Measurements from ENCODE around the gene PATL2. TPM values are rescaled to one million over a fixed set of nuclear protein-coding genes. Genes with fewer than 3 reads are reported as not detected.

Gene PATL2
- total RNA-seq, 1 donor from 2014 or later: not detected

DNA sequence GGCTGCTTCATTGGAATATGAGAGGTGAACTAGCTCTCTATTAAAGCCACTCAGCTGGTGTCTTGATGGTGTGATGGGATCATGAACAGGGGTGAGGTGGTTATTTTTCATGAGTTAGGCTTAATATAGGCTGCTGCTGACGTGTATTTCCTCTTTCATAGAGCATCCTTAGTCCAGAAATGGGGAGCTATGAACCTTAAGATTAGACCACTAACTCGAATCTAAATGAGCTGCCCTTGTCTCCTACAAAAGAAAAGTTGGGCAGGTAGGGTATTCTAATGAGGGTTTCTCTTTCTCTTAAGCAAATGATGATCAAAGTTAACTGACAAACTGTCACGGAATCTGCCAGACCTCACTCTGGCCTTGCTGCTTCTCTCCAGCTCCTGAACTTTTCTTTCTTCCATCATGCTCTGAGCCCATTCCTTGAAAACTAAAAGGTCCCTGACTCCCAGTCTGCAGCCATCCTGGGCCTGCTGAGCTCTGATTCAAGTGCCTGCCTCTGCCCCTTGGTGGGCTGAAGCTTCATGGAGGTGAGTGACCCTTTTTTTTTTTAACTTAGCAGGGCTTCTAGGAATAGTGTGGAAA is 25.1 kb upstream of the PATL2 start, which contains the start of gene TRIM69:
Gene TRIM69 (plus strand): TSS at position 348 of the 585 bp plus-strand sequence. CDS start 177 bp downstream, at position 525.
- H3K4me3 ChIP-seq: no peak within 1 kb of the TSS
- no peak for TF ChIP-seq POLR2A (IDR thresholded peaks at IDR 0.05)
- no peak for TF ChIP-seq POLR2AphosphoS5 (IDR thresholded peaks at IDR 0.05; ENCODE audit: insufficient read depth in 1 of 2, low read depth in 1 of 2)
- TF ChIP-seq, protein P1, sequence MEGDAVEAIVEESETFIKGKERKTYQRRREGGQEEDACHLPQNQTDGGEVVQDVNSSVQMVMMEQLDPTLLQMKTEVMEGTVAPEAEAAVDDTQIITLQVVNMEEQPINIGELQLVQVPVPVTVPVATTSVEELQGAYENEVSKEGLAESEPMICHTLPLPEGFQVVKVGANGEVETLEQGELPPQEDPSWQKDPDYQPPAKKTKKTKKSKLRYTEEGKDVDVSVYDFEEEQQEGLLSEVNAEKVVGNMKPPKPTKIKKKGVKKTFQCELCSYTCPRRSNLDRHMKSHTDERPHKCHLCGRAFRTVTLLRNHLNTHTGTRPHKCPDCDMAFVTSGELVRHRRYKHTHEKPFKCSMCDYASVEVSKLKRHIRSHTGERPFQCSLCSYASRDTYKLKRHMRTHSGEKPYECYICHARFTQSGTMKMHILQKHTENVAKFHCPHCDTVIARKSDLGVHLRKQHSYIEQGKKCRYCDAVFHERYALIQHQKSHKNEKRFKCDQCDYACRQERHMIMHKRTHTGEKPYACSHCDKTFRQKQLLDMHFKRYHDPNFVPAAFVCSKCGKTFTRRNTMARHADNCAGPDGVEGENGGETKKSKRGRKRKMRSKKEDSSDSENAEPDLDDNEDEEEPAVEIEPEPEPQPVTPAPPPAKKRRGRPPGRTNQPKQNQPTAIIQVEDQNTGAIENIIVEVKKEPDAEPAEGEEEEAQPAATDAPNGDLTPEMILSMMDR (IDR thresholded peaks at IDR 0.05): no peak
- H3K4me1 ChIP-seq: no peaks in the 10 kb centered on the region
- H3K9me3 ChIP-seq: no peaks in the 10 kb centered on the region
- H3K27ac ChIP-seq: peak within 1 kb of the TSS; percentile 18
- no peaks in the 10 kb centered on the region for H3K27me3 ChIP-seq
- no peaks in the 10 kb centered on the region for H3K36me3 ChIP-seq
- DNase-seq (ENCODE audit: extremely low spot score in 2 of 2): no peak
- intact Hi-C loops (cut with DNase I): loop anchor here (10.0 kb wide), 1 partner anchor 161 kb away; no protein-coding TSS in a partner anchor

DNA sequence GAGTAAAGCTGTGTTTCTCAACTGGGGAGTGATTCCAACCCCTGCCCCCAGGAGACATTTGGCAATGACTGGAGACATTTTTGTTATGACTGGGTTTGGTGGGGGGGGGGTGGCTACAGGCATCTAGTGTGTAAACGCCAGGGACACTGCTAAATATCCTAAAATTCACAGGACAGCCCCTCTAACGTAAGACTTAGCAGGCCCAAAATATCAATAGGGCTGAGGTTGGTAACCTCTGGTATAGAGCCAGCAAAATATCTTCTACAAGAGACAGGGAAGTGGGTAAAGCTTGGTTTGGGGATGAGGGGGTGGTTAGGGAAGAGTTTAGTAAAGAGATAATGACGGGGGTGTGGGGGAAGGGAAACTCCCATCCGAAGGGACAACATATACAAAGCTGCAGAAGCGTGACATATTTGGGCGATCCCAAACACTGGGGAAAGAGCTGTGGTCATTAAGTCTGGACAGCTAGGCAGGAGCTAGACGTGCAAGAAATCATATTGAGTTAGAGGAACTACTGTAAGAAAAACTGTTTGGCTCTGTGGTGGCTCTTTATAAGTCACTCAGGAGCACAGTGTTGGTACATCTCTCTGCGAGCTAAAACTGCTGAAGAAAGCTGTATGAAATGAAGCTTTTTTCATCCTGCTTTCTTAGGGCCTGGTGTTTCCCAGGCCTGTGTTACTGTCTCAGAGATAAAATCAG is 24.5 kb upstream of the PATL2 start:
- intact Hi-C loops (cut with DNase I): loop anchor here (10.0 kb wide), 1 partner anchor 161 kb away; no protein-coding TSS in a partner anchor
- H3K36me3 ChIP-seq: no peaks in the 10 kb centered on the region
- H3K27ac ChIP-seq: peak overlapping the region; percentile 18
- no peaks in the 10 kb centered on the region for H3K9me3 ChIP-seq
- peaks cover 1% of the 10 kb centered on the region for H3K4me1 ChIP-seq
- no peak for DNase-seq (ENCODE audit: extremely low spot score in 2 of 2)
- no peaks in the 10 kb centered on the region for H3K27me3 ChIP-seq
- no peak overlapping the region for H3K4me3 ChIP-seq
- TF ChIP-seq POLR2A (IDR thresholded peaks at IDR 0.05) (no peak), POLR2AphosphoS5 (IDR thresholded peaks at IDR 0.05; ENCODE audit: insufficient read depth in 1 of 2, low read depth in 1 of 2) (no peak)
- TF ChIP-seq, protein P1 (IDR thresholded peaks at IDR 0.05): no peak

DNA sequence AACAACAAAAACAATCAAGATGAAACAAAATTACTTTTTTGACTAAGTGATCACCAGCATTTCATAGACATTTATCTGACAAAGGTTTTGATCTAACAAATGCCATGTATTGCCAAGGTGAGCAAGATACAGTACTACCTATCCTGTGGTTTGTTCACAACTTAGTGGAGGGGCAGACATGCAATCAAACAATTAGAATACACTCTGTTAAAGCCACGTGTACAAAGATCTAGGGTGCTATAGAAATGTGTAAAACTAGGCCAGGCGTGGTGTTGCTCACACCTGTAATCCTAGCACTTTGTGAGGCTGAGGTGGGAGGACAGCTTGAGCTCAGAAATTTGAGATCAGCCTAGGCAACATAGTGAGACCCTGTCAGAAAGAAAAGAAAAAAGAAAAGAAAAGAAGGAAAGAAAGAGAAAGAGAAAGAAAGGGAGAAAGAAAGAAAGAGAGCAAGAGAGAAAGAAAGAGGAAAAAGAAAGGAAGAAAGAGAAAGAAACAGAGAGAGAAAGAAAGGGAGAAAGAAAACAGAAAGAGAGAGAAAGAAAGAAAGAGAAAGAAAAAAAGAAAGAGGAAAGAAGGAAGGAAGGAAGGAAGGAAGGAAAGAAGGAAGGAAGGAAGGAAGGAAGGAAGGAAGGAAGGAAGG is 23.8 kb upstream of the PATL2 start:
- Histone ChIP-seq H3K27ac (peak overlapping the region; percentile 18), H3K27me3 (no peaks in the 10 kb centered on the region), H3K9me3 (no peaks in the 10 kb centered on the region), H3K4me1 (peaks cover 8% of the 10 kb centered on the region), H3K4me3 (no peak overlapping the region), H3K36me3 (no peaks in the 10 kb centered on the region)
- no peak for TF ChIP-seq POLR2AphosphoS5 (IDR thresholded peaks at IDR 0.05; ENCODE audit: insufficient read depth in 1 of 2, low read depth in 1 of 2)
- intact Hi-C loops (cut with DNase I): loop anchor here (10.0 kb wide), 1 partner anchor 160 kb away; no protein-coding TSS in a partner anchor
- no peak for DNase-seq (ENCODE audit: extremely low spot score in 2 of 2)

DNA sequence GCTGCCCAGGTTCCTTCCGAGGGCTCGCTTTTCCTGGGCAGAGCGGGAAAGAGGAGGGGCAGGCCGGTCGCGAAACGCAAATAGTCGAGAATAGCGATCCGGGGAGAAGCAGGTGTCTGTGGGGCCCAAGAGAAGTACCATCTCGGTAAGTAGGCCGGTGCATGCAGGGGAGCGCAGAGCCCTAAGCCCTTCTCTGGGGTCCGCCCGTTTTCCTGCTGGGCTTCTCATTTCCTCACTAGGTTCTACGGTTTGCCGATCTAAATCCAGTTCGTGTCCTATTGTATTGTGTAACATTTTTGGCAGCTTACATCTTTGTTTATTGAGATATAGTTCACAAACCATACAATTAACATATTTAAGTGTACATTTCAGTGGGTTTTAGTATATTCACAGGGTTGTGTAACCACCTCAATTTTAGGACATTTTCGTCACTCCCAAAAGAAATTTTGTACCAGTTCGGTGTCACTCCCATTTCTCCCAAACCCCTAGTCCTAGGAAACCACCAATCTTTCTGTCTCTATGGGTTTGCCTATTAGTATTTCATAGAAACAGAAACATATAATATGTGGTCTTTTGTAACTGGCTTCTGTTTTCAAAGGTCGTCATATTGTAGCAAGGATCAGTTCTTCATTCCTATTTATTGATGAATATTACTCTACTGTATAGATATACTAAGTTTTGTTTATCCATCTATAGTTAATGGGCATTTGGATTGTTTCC is 18.4 kb upstream of the PATL2 start:
- no peaks in the 10 kb centered on the region for H3K27me3 ChIP-seq
- TF ChIP-seq, protein P1 (IDR thresholded peaks at IDR 0.05): no peak
- TF ChIP-seq POLR2A (IDR thresholded peaks at IDR 0.05): no peak
- TF ChIP-seq POLR2AphosphoS5 (IDR thresholded peaks at IDR 0.05; ENCODE audit: insufficient read depth in 1 of 2, low read depth in 1 of 2): no peak
- DNase-seq (ENCODE audit: extremely low spot score in 2 of 2): no peak
- intact Hi-C loops (cut with DNase I): loop anchor here (2.0 to 10.0 kb wide), 3 partner anchors 19 to 155 kb away; partner anchors contain the start of genes B2M, PATL2 and SPG11
- no peaks in the 10 kb centered on the region for H3K9me3 ChIP-seq
- H3K27ac ChIP-seq: peak overlapping the region; percentile 99
- H3K4me1 ChIP-seq: peaks cover 50% of the 10 kb centered on the region
- peak overlapping the region; percentile 88 to 91 for H3K4me3 ChIP-seq
- no peaks in the 10 kb centered on the region for H3K36me3 ChIP-seq

Data from vagina (tissue), 2 donors.